Subcutaneous adipose tissue (tissue), 4 donors: ENCODE measurements around the gene GABRG3. TPM values are rescaled to one million over a fixed set of nuclear protein-coding genes. Genes with fewer than 3 reads are reported as not detected.

Experiments
- total RNA-seq, 4 donors: library from RNA; depleted of rRNA; stranded (reverse); fragments of >200 nt; gene quantifications; one replicate each; pipeline ENCODE4 v1.1.0, GENCODE V29; 2016
- TF ChIP-seq, protein P1 (sequence below): fragments of 450-650 bp; IDR thresholded peaks from one replicate; pipeline ENCODE4 v1.5.1; 2016; ENCODE audit warnings: low read depth, mild to moderate bottlenecking, control low read depth, antibody characterized with exemption, moderate library complexity

Gene GABRG3
- total RNA-seq, 4 donors from 2014 or later: not detected

DNA sequence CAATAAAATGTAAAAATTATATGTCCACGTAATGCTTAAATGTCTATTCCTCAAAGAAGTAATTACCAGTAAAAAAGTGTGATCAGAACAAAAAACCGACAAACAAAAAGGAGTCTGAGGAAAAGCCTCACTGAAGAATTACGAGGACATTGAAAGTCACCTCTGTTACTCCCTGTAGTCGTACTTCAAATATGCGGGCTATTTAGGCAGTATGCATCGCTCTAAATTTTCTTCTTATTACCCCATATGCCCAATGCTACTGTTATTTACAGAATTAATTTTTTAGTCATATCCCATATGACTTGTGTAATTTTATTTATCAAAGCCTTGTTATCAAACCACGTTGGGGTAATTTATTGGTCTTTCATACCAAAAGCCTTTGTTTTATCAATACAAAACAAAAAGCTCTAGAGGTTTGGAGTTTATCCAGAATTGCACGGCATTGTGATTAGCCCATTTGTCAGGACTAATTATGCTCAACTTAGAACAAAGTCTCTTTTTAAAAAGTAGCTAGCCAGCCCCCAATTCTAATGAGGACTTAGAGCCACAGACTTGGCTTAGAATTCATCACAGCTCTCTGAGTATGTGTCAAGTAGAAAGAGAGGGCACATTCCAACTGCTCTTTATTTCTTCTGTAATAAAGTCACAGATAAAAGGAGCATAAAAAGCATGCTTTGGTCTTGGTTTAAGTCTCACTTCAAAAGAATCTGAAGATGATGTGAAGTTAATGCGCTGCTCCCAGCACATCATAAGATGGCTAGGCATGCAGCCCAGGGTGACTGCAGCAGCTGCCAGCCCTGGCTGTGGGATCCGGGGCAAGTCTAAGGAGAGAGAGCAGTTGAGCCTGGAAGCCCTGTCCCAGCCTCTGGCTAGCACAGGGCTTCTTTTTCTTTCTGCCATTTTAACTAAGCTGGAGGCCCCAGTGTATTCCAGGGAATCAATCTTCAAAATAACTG, 521.0 kb downstream of the GABRG3 start:
- TF ChIP-seq, protein P1, sequence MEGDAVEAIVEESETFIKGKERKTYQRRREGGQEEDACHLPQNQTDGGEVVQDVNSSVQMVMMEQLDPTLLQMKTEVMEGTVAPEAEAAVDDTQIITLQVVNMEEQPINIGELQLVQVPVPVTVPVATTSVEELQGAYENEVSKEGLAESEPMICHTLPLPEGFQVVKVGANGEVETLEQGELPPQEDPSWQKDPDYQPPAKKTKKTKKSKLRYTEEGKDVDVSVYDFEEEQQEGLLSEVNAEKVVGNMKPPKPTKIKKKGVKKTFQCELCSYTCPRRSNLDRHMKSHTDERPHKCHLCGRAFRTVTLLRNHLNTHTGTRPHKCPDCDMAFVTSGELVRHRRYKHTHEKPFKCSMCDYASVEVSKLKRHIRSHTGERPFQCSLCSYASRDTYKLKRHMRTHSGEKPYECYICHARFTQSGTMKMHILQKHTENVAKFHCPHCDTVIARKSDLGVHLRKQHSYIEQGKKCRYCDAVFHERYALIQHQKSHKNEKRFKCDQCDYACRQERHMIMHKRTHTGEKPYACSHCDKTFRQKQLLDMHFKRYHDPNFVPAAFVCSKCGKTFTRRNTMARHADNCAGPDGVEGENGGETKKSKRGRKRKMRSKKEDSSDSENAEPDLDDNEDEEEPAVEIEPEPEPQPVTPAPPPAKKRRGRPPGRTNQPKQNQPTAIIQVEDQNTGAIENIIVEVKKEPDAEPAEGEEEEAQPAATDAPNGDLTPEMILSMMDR: no peak

DNA sequence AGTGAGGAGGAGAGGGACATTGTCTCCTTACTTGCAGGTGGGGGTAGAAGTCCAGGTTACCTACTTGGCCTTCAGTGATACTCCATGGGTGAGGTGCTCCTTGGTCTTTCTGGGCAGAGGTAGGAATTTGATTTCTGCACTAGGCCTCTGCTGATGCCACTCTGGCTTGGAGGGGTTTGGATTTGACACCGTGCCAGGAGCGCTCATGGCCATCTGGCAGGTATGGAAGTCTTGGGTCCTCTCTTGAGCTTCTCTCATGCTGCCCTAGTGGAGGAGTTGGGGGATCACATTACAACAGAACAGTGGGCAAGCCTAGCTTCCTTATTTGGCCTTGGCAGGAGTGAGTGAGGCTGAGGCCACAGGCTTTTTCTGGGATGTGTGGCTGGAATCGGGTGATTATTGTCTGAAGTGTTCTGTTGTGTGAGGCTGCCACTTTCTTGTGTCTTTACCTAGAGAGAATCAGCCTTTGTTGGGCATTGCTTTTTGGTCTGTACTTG, 525.0 kb downstream of the GABRG3 start:
- TF ChIP-seq, protein P1: no peak

DNA sequence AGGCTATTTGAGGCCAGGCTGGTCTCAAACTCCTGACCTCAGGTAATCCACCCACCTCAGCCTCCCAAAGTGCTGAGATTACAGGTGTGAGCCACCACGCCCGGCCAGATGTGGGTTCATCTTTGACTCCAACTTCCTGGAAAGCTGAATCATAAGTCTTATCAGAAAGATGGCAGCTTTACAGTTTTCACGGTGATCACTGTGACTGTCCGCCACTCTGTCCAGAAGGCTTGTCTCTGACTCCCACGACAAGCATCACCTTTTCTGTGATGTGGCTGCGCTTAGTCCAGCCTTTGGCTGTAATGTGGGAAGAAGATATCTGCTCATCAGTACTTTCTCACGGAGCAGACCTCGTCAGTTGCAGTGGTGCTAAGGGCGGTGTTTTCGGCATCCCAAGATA, 527.7 kb downstream of the GABRG3 start:
- TF ChIP-seq, protein P1: no peak

DNA sequence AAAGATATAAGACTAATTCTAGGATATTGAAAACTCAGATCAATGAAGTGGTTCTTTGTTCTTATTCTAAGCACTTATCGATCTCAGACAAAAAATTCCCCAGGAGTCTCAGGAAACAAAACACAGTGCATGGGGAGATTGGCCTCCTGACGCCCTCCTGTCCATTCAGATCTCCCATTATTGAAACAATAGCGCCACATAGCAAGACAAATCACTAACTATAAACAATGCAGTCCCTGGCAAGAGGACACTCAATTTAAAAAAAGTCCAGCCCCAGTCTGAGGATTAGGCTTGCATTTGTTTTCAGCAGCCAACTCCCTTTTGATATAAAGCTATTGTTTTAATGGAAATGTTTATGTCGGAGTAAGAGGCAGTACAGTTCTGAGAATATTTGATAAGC, 528.2 kb downstream of the GABRG3 start:
- TF ChIP-seq, protein P1: no peak

DNA sequence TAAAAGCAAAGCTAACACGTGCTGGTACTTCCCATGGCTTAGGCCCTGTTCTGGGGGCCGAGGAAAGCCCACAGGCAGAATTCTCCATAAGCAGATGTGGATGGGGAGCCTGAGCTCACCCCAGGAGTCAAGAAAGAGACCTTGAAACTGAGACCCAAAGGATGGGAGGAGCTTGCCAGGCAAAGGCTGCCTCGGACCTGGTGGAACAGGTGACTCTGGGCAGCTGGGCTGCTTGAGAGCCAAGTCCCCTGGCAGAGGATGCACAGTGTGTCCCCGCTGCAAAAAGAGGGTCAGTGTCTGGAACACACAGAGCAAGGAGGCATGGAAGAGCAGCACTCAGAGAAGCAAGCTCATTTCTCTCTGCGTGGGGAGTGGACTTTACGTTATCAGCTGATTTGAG, 528.7 kb downstream of the GABRG3 start:
- TF ChIP-seq, protein P1: no peak

DNA sequence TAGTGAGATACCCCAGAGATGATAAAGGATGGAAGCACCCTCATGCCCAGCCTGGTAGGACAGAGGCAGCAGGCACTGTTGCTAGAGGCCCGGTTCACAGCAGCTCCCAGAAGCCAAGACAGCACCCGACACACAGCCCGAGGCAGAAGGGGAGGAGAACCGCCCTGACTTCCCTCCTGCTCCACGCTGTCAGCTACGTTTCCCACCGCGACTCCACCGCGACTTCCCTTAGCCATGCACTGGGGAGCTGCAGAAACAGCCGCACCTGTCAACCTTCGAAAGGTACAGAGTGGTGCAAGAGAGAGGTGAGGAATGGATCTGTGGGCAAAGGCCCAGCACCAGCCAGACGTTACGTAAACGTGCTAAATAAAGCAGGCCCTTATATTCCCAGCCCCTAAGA, 529.2 kb downstream of the GABRG3 start:
- TF ChIP-seq, protein P1: no peak

DNA sequence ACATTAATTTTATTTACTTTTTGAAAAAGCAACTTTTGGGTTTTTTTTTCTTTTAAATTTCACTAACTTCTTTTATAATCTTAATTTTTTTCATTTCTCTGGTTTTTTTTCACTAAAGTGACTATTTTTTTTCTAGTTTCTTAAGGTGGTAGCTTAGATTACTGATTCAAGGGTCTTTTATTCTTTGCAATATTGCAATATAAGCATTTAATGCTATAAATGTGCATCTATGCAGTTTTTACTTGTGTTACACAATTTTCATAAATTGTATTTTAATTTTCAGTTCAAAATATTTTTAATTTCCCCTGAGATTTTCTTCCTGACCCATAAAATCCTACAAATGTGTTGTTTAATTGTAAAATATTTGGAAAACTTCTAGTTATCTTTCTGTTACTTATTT, 535.8 kb downstream of the GABRG3 start:
- TF ChIP-seq, protein P1: no peak
